Measurements from ENCODE around the gene JAZF1. TPM values are rescaled to one million over a fixed set of nuclear protein-coding genes. Genes with fewer than 3 reads are reported as not detected.

The JAZF1 gene
- total and polyA plus RNA-seq, 2 of the 8 experiments (the other 6 are each of a cell fraction or from before 2014, with no cell fraction given) = 2.6 to 21.8 TPM

GRCh38 chr7:27997188-27997707 lies 183.3 kb downstream of the JAZF1 start (continued):
- TF ChIP-seq CTBP2 (IDR thresholded peaks at IDR 0.05; ENCODE audit: borderline replicate concordance, insufficient read depth, insufficient read length, low read length) (no peak), HDAC6 (IDR thresholded peaks at IDR 0.05; ENCODE audit: low read depth, low read length) (no peak), ASH2L (IDR thresholded peaks at IDR 0.05; ENCODE audit: low read length) (no peak), SIRT6 (IDR thresholded peaks at IDR 0.05; ENCODE audit: low read length) (no peak), GABPA (IDR thresholded peaks at IDR 0.05; ENCODE audit: borderline replicate concordance, insufficient read depth, low read length) (no peak), BRCA1 (IDR thresholded peaks at IDR 0.05; ENCODE audit: low read depth, low read length) (no peak), YY1 (IDR thresholded peaks at IDR 0.05; ENCODE audit: low read depth, low read length) (no peak), POU5F1 (IDR thresholded peaks at IDR 0.05; ENCODE audit: low read depth, low read length) (no peak), SP4 (IDR thresholded peaks at IDR 0.05; ENCODE audit: low read length) (no peak)

Measured in H1 (cell line).